Hepatocyte (in vitro differentiated cells): ENCODE data around the gene ZNRF4. TPM values are rescaled to one million over a fixed set of nuclear protein-coding genes. Genes with fewer than 3 reads are reported as not detected.

Source experiments
- DNase-seq: peaks from one replicate; pipeline ENCODE4 v3.0.0-alpha.2; 2016; ENCODE audit warnings: low spot score
- H2AFZ ChIP-seq: fragments of 200-600 bp; sonication (generic); 2 replicates; pipeline ENCODE4 v1.6.0; 2016; ENCODE audit warnings: antibody characterized with exemption, mild to moderate bottlenecking
- H3K27ac ChIP-seq: fragments of 200-600 bp; sonication (generic); 2 replicates; pipeline ENCODE4 v1.5.1; 2016; ENCODE audit warnings: mild to moderate bottlenecking
- H3K27me3 ChIP-seq: fragments of 200-600 bp; sonication (generic); 2 replicates; pipeline ENCODE4 v1.6.1; 2016
- H3K36me3 ChIP-seq: fragments of 200-600 bp; sonication (generic); replicated peaks from 2 replicates; pipeline ENCODE4 v1.5.1; 2016; ENCODE audit warnings: low read depth; ENCODE audit not compliant: insufficient read depth
- H3K4me1 ChIP-seq: fragments of 200-600 bp; sonication (generic); 2 replicates; pipeline ENCODE4 v1.5.1; 2016; ENCODE audit warnings: mild to moderate bottlenecking, moderate library complexity; ENCODE audit not compliant: insufficient read depth
- H3K4me2 ChIP-seq: fragments of 200-600 bp; sonication (generic); 2 replicates; pipeline ENCODE4 v1.6.0; 2016
- H3K4me3 ChIP-seq: fragments of 200-600 bp; sonication (generic); 2 replicates; pipeline ENCODE4 v1.5.1; 2016; ENCODE audit warnings: mild to moderate bottlenecking
- H3K79me2 ChIP-seq: fragments of 200-600 bp; sonication (generic); 2 replicates; pipeline ENCODE4 v1.6.0; 2017; ENCODE audit warnings: mild to moderate bottlenecking
- H3K9me2 ChIP-seq: fragments of 200-600 bp; sonication (generic); replicated peaks from 2 replicates; pipeline ENCODE4 v1.6.0; 2017; ENCODE audit warnings: mild to moderate bottlenecking; ENCODE audit not compliant: insufficient read depth
- H3K9me3 ChIP-seq: fragments of 200-600 bp; sonication (generic); 2 replicates; pipeline ENCODE4 v1.5.1; 2016; ENCODE audit warnings: low read depth, mild to moderate bottlenecking
- H4K20me1 ChIP-seq: fragments of 200-600 bp; sonication (generic); 2 replicates; pipeline ENCODE4 v1.6.0; 2016; ENCODE audit warnings: mild to moderate bottlenecking; ENCODE audit not compliant: insufficient read depth, poor library complexity, severe bottlenecking
- EZH2 ChIP-seq: fragments of 200-600 bp; sonication (generic); IDR thresholded peaks from 2 replicates; pipeline ENCODE4 v1.6.1; 2016; ENCODE audit warnings: antibody characterized with exemption, mild to moderate bottlenecking, borderline replicate concordance
- EZH2phosphoT487 ChIP-seq: fragments of 200-600 bp; sonication (generic); IDR thresholded peaks from one replicate; pipeline ENCODE4 v1.6.1; 2018; ENCODE audit warnings: antibody characterized with exemption, mild to moderate bottlenecking, low read depth, moderate library complexity; ENCODE audit not compliant: unreplicated experiment, severe bottlenecking
- WGBS: methylation state at CpG from one replicate; pipeline ENCODE4 v1.1.6; 2016; ENCODE audit warnings: low lambda C conversion rate; ENCODE audit errors: missing lambda C conversion rate; 5-methylcytosine and 5-hydroxymethylcytosine counted together
- polyA plus RNA-seq: library from polyadenylated mRNA; unstranded; fragments of >200 nt; fragmentation: Nextera tagmentation; extraction: Ambion mirVana; gene quantifications from 2 replicates; pipeline ENCODE4 v1.2.1, GENCODE V29; 2016
- total RNA-seq: library from RNA; depleted of rRNA; stranded (reverse); fragments of >200 nt; gene quantifications from 2 replicates; pipeline ENCODE4 v1.2.3, GENCODE V29; 2014
- TF ChIP-seq, protein P1 (sequence below): fragments of 200-600 bp; sonication (generic); IDR thresholded peaks from 2 replicates; pipeline ENCODE4 v1.5.1; 2016; ENCODE audit warnings: antibody characterized with exemption, mild to moderate bottlenecking; ENCODE audit not compliant: poor library complexity

ZNRF4 gene
- total and polyA plus RNA-seq, 2 experiments from 2014 or later = not detected

DNA sequence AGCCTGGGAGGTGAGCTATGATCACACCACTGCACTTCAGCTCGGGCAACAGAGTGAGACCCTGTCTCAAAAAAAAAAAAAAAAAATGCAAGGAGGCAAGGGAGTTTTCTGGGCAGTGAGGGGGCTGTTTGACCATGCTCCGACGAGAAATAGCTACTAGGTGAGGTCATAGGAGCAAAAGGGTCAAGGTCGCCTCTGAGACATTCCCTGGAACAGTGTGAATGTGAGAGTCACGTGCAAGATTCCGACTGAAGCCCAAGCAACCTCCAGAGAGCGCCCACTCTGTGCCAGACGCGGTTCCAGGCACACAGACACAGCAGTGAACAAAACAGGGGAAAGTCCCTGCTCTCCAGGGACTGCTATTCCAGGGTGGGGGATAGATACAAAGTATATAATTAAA lies 2.5 kb downstream of the ZNRF4 start:
- H3K36me3 ChIP-seq = no peaks in the 10 kb centered on the region
- H3K79me2 ChIP-seq = no peaks in the 10 kb centered on the region
- no peaks in the 10 kb centered on the region for H3K27me3 ChIP-seq
- no peaks in the 10 kb centered on the region for H4K20me1 ChIP-seq
- H3K27ac ChIP-seq = no peak overlapping the region
- no peak overlapping the region for H2AFZ ChIP-seq
- 73% methylated on average over 9 of the region's 9 CpGs for WGBS
- no peak overlapping the region for H3K4me3 ChIP-seq
- no peaks in the 10 kb centered on the region for H3K4me1 ChIP-seq
- TF ChIP-seq, protein P1, sequence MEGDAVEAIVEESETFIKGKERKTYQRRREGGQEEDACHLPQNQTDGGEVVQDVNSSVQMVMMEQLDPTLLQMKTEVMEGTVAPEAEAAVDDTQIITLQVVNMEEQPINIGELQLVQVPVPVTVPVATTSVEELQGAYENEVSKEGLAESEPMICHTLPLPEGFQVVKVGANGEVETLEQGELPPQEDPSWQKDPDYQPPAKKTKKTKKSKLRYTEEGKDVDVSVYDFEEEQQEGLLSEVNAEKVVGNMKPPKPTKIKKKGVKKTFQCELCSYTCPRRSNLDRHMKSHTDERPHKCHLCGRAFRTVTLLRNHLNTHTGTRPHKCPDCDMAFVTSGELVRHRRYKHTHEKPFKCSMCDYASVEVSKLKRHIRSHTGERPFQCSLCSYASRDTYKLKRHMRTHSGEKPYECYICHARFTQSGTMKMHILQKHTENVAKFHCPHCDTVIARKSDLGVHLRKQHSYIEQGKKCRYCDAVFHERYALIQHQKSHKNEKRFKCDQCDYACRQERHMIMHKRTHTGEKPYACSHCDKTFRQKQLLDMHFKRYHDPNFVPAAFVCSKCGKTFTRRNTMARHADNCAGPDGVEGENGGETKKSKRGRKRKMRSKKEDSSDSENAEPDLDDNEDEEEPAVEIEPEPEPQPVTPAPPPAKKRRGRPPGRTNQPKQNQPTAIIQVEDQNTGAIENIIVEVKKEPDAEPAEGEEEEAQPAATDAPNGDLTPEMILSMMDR = no peak
- no peak for TF ChIP-seq EZH2
- TF ChIP-seq EZH2phosphoT487 = no peak
- H3K9me3 ChIP-seq = no peaks in the 10 kb centered on the region
- no peaks in the 10 kb centered on the region for H3K9me2 ChIP-seq
- no peak overlapping the region for H3K4me2 ChIP-seq
- DNase-seq = no peak

DNA sequence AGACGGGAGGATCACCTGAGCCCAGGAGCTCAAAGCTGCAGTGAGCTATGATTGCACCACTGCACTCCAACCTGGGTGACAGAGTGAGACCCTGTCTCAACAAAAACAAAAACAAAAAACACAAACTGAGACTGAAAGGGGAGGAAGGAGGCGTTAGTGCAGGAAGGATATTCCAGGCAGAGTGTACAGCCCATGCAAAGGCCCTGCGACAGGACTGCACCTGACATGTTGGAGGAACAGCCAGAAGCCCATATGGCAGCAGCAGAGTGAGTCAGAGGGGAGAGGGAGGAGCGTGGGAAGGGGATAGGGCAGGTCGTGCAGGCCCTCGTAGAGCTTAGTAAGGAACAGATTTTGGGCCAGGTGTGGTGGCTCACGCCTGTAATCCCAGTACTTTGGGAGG lies 3.2 kb downstream of the ZNRF4 start:
- 86% methylated on average over 7 of the region's 7 CpGs for WGBS
- TF ChIP-seq EZH2phosphoT487 = no peak
- TF ChIP-seq EZH2 = no peak
- TF ChIP-seq, protein P1 = no peak
- no peak overlapping the region for H3K4me2 ChIP-seq
- no peaks in the 10 kb centered on the region for H3K36me3 ChIP-seq
- no peaks in the 10 kb centered on the region for H4K20me1 ChIP-seq
- H3K9me3 ChIP-seq = no peaks in the 10 kb centered on the region
- no peak overlapping the region for H3K4me3 ChIP-seq
- no peak overlapping the region for H3K27ac ChIP-seq
- no peaks in the 10 kb centered on the region for H3K27me3 ChIP-seq
- H3K9me2 ChIP-seq = no peaks in the 10 kb centered on the region
- DNase-seq = no peak
- no peak overlapping the region for H2AFZ ChIP-seq
- no peaks in the 10 kb centered on the region for H3K79me2 ChIP-seq
- H3K4me1 ChIP-seq = no peaks in the 10 kb centered on the region

DNA sequence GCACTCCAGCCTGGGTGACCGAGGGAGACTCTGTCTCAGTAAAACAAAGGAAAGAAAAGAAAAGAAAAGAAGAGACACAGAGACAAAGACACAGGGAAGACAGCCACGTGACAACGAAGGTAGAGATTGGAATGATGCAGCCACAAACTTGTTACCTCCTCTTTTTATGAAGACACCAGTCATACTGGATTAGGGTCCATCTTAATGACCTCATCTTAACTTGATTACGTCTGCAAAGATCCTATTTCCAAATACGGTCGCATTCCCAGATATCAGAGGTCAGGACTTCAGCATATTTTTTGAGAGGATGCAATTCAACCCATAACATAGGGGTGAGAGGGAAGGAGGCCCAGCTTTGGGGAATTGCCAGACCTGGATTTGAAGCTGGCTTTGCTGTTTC lies 4.1 kb downstream of the ZNRF4 start:
- no peaks in the 10 kb centered on the region for H4K20me1 ChIP-seq
- DNase-seq = no peak
- 71% methylated on average over 6 of the region's 6 CpGs for WGBS
- H2AFZ ChIP-seq = no peak overlapping the region
- no peaks in the 10 kb centered on the region for H3K27me3 ChIP-seq
- H3K9me3 ChIP-seq = no peaks in the 10 kb centered on the region
- TF ChIP-seq EZH2phosphoT487 = no peak
- TF ChIP-seq, protein P1 = no peak
- no peak for TF ChIP-seq EZH2
- no peak overlapping the region for H3K4me3 ChIP-seq
- H3K4me2 ChIP-seq = no peak overlapping the region
- H3K27ac ChIP-seq = no peak overlapping the region
- no peaks in the 10 kb centered on the region for H3K79me2 ChIP-seq
- no peaks in the 10 kb centered on the region for H3K36me3 ChIP-seq
- no peaks in the 10 kb centered on the region for H3K4me1 ChIP-seq
- H3K9me2 ChIP-seq = no peaks in the 10 kb centered on the region

DNA sequence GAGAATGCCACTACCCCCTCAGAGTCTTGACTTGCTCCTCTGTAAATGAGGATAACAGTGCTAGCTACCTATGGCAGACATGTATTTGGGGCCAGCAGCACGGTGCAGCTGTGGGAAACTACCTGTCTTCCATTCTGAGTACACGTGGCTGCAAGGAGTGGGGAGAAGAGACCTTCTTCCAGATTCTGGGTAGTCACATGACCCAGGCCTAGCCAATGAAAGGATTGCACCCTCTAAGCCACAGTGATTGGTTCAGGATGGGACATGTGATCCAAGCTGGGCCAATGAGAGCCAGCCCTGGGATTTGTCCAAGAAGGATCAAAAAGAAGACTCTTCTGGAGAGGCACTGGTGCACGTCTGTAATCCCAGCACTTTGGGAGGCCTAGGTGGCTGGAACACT lies 5.5 kb downstream of the ZNRF4 start:
- Histone ChIP-seq H3K36me3 (no peaks in the 10 kb centered on the region), H3K9me3 (no peaks in the 10 kb centered on the region), H3K4me3 (no peak overlapping the region), H3K27ac (no peak overlapping the region), H4K20me1 (no peaks in the 10 kb centered on the region), H3K79me2 (no peaks in the 10 kb centered on the region), H3K27me3 (no peaks in the 10 kb centered on the region), H3K4me2 (no peak overlapping the region), H3K9me2 (no peaks in the 10 kb centered on the region), H3K4me1 (no peaks in the 10 kb centered on the region), H2AFZ (no peak overlapping the region)
- no peak for DNase-seq
- 79% methylated on average over 3 of the region's 3 CpGs for WGBS
- TF ChIP-seq, protein P1 = no peak
- TF ChIP-seq EZH2 (no peak), EZH2phosphoT487 (no peak)
